ENCODE data around the gene KRTAP5-4.

GRCh38 chr11:1660111-1660867, 38.4 kb upstream of the KRTAP5-4 start:
- TF ChIP-seq CTCF (IDR thresholded peaks at IDR 0.05) (no peak), REST (IDR thresholded peaks at IDR 0.05; ENCODE audit: insufficient read depth in 1 of 2, low read depth in 2 of 2, low read length in 1 of 2) (no peak)
